NCI-H748 treated with DMSO at 0.1 percent for 48 hours (cell line): ENCODE data around the gene ZG16.
"Not testable (repeated sequence)": the region's sequence is repeated elsewhere in the genome, so short reads cannot be mapped to it uniquely, and the experiment has no call there.

Experiments used
- DNase-seq: peaks from one replicate; lab custom pipeline; 2025; lab: John Stamatoyannopoulos, UW

The ZG16 gene

GRCh38 chr16:29787155-29787554 is 9.1 kb downstream of the ZG16 start:
- not testable (repeated sequence) for DNase-seq

GRCh38 chr16:29789775-29790182 is 11.7 kb downstream of the ZG16 start:
- no peak for DNase-seq

- peak; percentile 90 for DNase-seq
Observed at GRCh38 chr16:29790183-29790948, 12.3 kb downstream of the ZG16 start, which contains the start of gene KIF22. Gene KIF22 (plus strand): TSS chr16:29790751. CDS start chr16:29790760, 9 bp downstream.

DNA sequence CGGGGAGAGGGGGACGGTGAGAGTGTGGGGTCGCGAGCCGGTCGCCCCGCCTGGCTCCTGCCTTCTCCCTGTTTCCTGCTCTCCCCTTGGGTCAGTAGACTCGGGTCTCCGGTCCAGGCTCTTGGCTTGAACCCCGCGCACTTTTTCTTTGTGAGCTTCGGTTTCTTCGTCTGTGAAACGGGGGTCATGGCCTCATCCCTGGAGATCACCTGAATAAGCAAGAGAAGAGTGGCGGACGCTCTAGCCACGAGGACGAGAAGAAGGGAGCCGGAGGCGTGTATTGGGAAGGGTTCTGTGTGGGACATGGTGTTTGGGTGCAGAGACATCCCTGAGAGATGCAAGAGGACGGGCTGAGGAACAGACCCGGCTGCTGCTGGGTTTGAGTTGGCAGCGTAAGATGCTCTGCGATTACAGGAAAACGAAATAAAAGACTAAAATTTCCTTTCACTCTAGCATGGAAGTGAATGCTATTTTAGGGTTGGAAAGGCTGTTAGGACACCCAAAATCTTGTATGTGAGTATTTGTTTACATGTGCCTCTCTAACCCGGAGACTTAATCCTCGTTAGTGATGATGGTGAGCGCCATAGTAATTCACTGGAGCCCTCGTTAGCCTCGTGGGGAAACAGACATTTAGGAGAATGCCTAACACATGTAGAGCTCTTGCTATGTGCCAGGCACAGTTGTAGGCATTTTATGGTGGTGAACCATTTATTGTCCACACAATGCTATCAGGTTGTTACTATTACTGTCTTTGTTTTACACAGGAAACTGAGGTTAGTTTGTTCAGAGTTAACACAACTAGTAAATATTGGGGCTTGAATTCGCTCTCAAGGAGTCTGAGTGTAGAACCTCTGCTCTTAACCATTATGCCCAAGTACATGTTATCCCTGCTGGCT is 13.1 kb downstream of the ZG16 start:
- peak; percentile 1 for DNase-seq

- no peak for DNase-seq
Observed at GRCh38 chr16:29791845-29792807, 14.1 kb downstream of the ZG16 start.

DNA sequence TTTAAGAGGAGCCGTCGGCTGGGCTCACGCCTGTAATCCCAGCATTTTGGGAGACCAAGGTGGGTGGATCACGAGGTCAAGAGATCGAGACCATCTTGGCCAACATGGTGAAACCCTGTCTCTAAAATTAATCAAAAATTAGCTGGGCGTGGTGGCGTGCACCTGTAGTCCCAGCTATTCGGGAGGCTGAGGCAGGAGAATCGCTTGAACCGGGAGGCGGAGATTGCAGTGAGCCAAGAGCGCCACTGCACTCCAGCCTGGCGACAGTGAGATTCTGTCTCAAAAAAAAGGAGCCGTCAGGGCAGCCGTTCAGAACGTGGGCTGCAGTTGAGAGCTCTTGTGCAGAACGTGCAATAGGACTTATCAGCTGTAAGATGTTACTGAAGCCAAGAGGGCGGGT is 15.1 kb downstream of the ZG16 start:
- not testable (repeated sequence) for DNase-seq

DNA sequence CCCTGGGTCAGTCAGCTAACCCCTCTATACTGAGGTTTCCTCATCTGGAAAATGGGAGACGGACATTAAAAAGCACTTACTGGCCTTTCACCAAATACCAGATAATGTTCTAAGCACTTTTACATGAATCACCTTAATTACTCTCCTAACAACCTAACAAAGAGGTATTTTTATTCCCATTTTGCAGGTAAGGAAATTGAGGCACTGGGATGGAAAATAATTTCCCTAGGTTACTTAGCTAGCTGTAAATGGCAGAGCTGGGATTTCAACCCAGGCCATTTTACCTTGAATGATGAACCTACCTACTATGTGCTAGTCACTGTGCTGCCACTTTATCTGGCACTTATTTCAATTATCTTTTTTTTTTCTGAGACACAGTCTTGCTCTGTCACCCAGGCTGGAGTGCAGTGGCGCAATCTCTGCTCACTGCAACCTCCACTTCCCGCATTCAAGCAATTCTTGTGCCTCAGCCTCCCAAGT is 16.2 kb downstream of the ZG16 start:
- DNase-seq = no peak

DNA sequence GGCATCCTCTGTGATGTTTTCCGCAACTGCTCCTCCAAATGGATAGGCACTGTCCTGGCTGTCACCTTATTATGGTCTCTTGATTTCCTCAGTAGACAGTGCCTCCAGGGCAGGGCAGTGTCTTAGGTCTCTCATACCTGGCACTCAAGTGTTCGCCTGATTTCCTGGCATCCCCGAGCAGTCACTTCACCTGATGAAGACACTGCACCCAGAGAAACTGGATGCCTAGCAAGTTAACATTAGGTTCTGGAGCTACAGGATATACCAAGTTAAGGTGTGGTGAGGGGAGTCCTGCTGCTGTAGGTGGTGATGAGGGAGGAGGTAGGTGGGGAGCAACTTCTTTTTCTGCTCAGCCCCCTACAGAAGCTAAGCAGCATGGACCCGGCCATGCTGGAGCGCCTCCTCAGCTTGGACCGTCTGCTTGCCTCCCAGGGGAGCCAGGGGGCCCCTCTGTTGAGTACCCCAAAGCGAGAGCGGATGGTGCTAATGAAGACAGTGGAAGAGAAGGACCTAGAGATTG is 24.4 kb downstream of the ZG16 start:
- DNase-seq = no peak

- no peak for DNase-seq
Observed at GRCh38 chr16:29804020-29804419, 26.0 kb downstream of the ZG16 start.

DNA sequence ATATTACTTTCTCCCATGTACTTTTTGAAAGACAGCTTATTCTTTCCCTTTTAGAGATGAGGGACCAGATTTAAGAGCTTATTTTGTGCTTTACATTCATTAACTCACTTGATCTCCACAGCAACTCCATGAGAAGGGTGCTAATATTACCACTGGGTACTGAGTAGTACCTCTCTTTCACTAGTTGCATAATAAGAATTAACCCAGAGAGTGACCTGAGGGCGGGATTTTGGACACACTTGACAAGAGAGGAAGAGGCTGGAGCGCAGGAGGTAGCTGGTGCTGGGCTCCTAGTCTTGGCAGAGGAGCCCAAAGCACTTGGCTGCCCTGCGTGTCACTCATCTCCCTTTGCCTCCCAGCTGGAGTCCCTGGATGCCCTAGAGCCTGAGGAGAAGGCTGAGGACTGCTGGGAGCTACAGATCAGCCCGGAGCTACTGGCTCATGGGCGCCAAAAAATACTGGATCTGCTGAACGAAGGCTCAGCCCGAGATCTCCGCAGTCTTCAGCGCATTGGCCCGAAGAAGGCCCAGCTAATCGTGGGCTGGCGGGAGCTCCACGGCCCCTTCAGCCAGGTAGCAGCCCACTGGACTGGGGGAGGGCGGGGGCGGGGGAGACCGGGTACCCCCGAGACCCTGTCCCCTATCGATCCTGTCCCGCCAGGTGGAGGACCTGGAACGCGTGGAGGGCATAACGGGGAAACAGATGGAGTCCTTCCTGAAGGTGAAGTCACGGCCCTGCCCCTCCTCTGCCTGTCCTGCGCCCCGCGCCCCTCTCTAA is 26.6 kb downstream of the ZG16 start:
- peak; percentile 5 for DNase-seq

DNA sequence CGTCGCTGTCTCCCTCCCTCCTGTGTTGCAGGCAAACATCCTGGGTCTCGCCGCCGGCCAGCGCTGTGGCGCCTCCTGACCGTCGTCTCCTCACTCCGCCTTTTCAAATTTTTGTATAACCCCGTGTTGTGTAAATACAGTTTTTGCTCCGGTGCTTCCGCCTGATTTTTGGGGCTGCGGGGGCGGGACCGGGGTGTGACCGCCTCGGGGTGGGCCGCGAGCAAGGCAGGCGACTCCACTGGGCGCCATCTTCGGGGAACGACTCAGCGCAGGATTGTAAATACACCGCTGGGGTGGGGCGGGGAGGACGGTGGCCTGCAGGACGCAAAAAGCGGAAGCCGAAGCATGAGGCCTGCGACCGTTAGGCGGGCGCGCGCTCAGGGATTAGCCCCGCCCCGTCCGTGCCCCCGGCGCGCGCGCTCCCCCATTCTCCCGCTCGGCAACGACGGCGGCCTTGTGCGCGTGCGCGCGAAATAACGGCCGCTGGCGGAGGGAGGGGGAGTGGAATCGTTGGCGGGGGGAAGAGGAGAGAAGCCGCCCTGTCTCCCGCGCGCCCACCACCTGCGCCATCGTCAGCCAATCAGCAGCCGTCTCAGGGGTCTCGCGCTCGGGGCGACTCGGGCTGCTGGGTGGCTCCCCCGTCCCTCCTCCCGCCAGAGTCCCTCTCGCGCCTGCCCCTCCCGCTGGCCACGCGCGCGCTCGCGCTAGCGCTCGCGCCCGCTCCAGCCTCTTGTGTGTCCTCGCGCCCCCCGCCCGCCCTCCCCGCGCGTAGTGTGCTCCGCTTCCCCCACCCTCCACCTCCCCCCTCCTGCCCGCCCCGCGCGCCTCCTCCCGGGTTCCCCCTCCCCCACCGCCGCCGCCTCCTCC is 27.4 kb downstream of the ZG16 start:
- DNase-seq = peak; percentile 77

DNA sequence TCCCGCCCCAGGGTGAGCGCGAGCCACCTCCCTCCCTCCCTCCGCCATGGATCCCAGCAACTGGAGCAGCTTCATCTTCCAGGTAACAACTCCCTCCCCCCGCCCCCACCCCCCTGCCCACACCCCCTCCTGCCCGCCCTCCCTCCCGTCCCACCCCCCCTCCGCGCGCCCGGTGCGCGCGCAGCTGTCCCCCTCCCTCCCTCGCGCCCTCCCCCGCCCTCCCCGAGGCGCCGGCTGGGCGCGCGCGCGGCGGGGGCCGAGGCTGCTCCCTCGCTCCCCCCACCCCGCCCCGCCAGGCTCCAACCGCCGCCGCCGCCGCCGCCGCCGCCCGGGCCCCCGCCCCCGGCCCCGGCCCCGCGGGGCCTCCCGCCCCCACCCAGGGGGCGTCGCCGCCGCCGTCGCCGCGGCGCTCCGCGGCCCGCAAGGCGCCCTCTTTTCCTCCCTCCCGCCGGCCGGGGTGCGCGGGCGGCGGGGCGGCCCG is 28.1 kb downstream of the ZG16 start, which contains the start of gene MAZ:
MAZ (plus strand) TSS at position 431 of the 481 bp plus-strand sequence. CDS start 173 bp downstream, outside the sequence.
- no peak for DNase-seq

DNA sequence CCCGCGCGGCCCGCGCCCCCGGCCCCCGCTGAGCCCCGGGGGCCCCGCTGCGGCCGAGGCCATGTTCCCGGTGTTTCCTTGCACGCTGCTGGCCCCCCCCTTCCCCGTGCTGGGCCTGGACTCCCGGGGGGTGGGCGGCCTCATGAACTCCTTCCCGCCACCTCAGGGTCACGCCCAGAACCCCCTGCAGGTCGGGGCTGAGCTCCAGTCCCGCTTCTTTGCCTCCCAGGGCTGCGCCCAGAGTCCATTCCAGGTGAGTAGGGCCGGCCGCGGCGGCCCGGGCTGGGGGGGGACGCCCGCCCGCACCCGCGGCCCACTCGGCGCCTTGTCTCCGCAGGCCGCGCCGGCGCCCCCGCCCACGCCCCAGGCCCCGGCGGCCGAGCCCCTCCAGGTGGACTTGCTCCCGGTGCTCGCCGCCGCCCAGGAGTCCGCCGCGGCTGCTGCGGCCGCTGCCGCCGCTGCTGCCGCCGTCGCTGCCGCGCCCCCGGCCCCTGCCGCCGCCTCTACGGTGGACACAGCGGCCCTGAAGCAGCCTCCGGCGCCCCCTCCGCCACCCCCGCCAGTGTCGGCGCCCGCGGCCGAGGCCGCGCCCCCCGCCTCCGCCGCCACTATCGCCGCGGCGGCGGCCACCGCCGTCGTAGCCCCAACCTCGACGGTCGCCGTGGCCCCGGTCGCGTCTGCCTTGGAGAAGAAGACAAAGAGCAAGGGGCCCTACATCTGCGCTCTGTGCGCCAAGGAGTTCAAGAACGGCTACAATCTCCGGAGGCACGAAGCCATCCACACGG is 28.8 kb downstream of the ZG16 start:
- peak; percentile 57 for DNase-seq

- DNase-seq = peak; percentile 59
Observed at GRCh38 chr16:29807426-29808218, 29.6 kb downstream of the ZG16 start.

GRCh38 chr16:29808219-29808900 is 30.3 kb downstream of the ZG16 start:
- DNase-seq = no peak

DNA sequence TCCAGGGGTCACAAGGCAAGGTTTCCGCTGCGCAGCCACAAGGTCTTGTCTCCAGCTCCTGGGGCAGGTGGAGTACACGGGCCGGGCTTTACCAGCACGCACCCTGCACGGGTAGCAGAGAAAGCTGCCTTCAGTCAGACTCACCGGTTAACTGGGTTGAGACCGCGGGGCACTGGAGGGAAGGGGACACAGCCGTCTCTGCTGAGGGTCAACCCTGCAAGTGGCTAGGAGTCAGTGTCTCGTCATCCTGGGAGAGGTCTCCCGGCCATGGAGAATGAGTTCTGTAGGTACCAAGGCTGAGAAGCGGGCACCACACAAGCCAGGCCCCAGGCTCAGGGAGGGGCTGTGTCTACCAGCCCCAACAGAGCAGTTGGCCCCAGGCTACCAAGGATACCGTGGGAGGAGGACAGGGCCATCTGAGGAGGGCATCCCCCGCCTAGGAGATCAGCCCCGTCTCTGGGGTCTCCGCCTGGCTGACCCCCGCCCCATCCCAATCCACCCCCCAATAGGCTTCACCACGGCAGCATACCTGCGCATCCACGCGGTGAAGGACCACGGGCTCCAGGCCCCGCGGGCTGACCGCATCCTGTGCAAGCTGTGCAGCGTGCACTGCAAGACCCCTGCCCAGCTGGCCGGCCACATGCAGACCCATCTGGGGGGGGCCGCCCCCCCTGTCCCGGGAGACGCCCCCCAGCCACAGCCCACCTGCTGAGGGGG is 31.1 kb downstream of the ZG16 start:
- DNase-seq = no peak
